GM12878 (cell line): ENCODE data around the gene PAF1. TPM values are rescaled to one million over a fixed set of nuclear protein-coding genes. Genes with fewer than 3 reads are reported as not detected.

ENCODE experiments used
- ATAC-seq: fragments of 200-7000 bp; cut with Tn5 transposase; 3 replicates; pipeline ENCODE4 v1.9.1; 2020; ENCODE audit warnings: mild to moderate bottlenecking, moderate library complexity
- BruUV-seq: library from RNA; stranded (reverse); fragments of 400-500 nt; replicated peaks from 2 replicates; lab custom pipeline; 2021; lab: Mats Ljungman, UMichigan
- CTCF ChIA-PET: fragments of 300-600 bp; sonication (Branson Sonifier 250); formaldehyde crosslinking; extraction: SDS; loops from one replicate; lab custom pipeline; 2021; ENCODE audit warnings: inconsistent platforms; lab: Yijun Ruan, JAX
- POLR2A ChIA-PET: fragments of 350-600 bp; formaldehyde crosslinking; extraction: SDS; loops from one replicate; lab custom pipeline; 2021; ENCODE audit warnings: inconsistent platforms; lab: Charles Lee
- RAD21 ChIA-PET: fragments of 300-600 bp; sonication (Branson Sonifier 250); formaldehyde crosslinking; loops from one replicate; lab custom pipeline; 2023; ENCODE audit warnings: antibody characterized with exemption; ENCODE audit not compliant: unreplicated experiment; lab: Charles Lee
- SMC1A ChIA-PET: fragments of 300-600 bp; sonication (Branson Sonifier 250); formaldehyde crosslinking; loops from one replicate; lab custom pipeline; 2023; ENCODE audit not compliant: unreplicated experiment, uncharacterized antibody; lab: Charles Lee
- DNase-seq: peaks from one replicate; pipeline ENCODE4 v3.0.0-alpha.2; 2011; ENCODE audit warnings: low read depth, low spot score
- FAIRE-seq: peaks from 3 replicates; lab custom pipeline; 2011; peaks lifted over from hg19 to GRCh38; lab: Jason Lieb, UNC
- H2AFZ ChIP-seq: 2 replicates; pipeline ENCODE4 v1.6.0; 2011; ENCODE audit warnings: low read depth, low read length, control low read depth; ENCODE audit not compliant: control insufficient read depth
- H3K27ac ChIP-seq: 2 replicates; pipeline ENCODE4 v1.5.1; 2011; ENCODE audit warnings: control low read depth; ENCODE audit not compliant: control insufficient read depth, insufficient read depth
- H3K27me3 ChIP-seq, 2 experiments: replicated peaks in 1 of 2; 2 replicates each; pipeline versions ENCODE4 v1.6.0 to v1.6.1; 2011; ENCODE audit warnings: low read length in 1 of 2; ENCODE audit not compliant: control insufficient read depth in 2 of 2, insufficient read depth in 2 of 2
- H3K36me3 ChIP-seq, 2 experiments: 2 replicates each; pipeline ENCODE4 v1.5.1; 2011; ENCODE audit warnings: low read length in 1 of 2; ENCODE audit not compliant: control insufficient read depth in 2 of 2, insufficient read depth in 2 of 2
- H3K4me1 ChIP-seq: 2 replicates; pipeline ENCODE4 v1.6.1; 2011; ENCODE audit warnings: mild to moderate bottlenecking, low read length, moderate library complexity, mixed read lengths; ENCODE audit not compliant: control insufficient read depth, insufficient read depth
- H3K4me2 ChIP-seq: 2 replicates; pipeline ENCODE4 v1.6.0; 2011; ENCODE audit warnings: control low read depth; ENCODE audit not compliant: control insufficient read depth, insufficient read depth
- H3K4me3 ChIP-seq: fragments of 200-600 bp; sonication (generic); 2 replicates; pipeline ENCODE4 v1.5.1; 2016
- H3K79me2 ChIP-seq: 2 replicates; pipeline ENCODE4 v1.6.0; 2011; ENCODE audit warnings: low read length; ENCODE audit not compliant: control insufficient read depth, insufficient read depth
- H3K9ac ChIP-seq: 2 replicates; pipeline ENCODE4 v1.8.0; 2011; ENCODE audit warnings: low read length, control low read depth, mixed read lengths; ENCODE audit not compliant: control insufficient read depth, insufficient read depth
- H3K9me3 ChIP-seq: replicated peaks from 3 replicates; pipeline ENCODE4 v1.5.1; 2011; ENCODE audit warnings: mild to moderate bottlenecking, low read length; ENCODE audit not compliant: control insufficient read depth, insufficient read depth
- H4K20me1 ChIP-seq: 2 replicates; pipeline ENCODE4 v1.6.0; 2011; ENCODE audit not compliant: control insufficient read depth, insufficient read depth
- CBX3 ChIP-seq: fragments of 200-600 bp; sonication (generic); IDR thresholded peaks from 2 replicates; pipeline ENCODE4 v1.6.1; 2016; ENCODE audit warnings: low read depth, borderline replicate concordance
- CHD2 ChIP-seq: IDR thresholded peaks from 2 replicates; pipeline ENCODE4 v1.6.1; 2011; ENCODE audit warnings: low read depth, low read length, improper control_type of control experiment, borderline replicate concordance
- ESRRA ChIP-seq: IDR thresholded peaks from 2 replicates; pipeline ENCODE4 v1.6.1; 2012; ENCODE audit warnings: mild to moderate bottlenecking, low read length, improper control_type of control experiment
- GABPA ChIP-seq: IDR thresholded peaks from 2 replicates; pipeline ENCODE4 v1.6.1; 2014; ENCODE audit warnings: antibody characterized with exemption, low read depth, mild to moderate bottlenecking, inconsistent platforms
- MYB ChIP-seq: fragments of 150-350 bp; IDR thresholded peaks from 2 replicates; pipeline ENCODE4 v1.6.1; 2014; ENCODE audit warnings: mild to moderate bottlenecking, low read depth, low read length, borderline replicate concordance
- NFIC ChIP-seq: IDR thresholded peaks from 2 replicates; pipeline ENCODE4 v1.6.1; 2012; ENCODE audit warnings: low read depth, mild to moderate bottlenecking, inconsistent platforms, low read length, moderate library complexity
- PAX8 ChIP-seq: fragments of 450-650 bp; IDR thresholded peaks from 2 replicates; pipeline ENCODE4 v1.6.1; 2017; ENCODE audit warnings: mild to moderate bottlenecking, moderate library complexity
- POLR2A ChIP-seq: IDR thresholded peaks from 2 replicates; pipeline ENCODE4 v1.6.1; 2011; ENCODE audit warnings: low read depth, mild to moderate bottlenecking, low read length
- RUNX3 ChIP-seq: IDR thresholded peaks from 2 replicates; pipeline ENCODE4 v1.6.1; 2012; ENCODE audit warnings: low read length, inconsistent platforms
- SIX5 ChIP-seq: IDR thresholded peaks from 2 replicates; pipeline ENCODE4 v1.6.1; 2011; ENCODE audit warnings: mild to moderate bottlenecking, low read depth, low read length, moderate library complexity; ENCODE audit not compliant: severe bottlenecking
- SP1 ChIP-seq: IDR thresholded peaks from one replicate; pipeline ENCODE4 v1.6.1; 2011; ENCODE audit warnings: low read depth, low read length
- SREBF1 ChIP-seq: IDR thresholded peaks from 2 replicates; pipeline ENCODE4 v1.6.1; 2012; ENCODE audit warnings: mild to moderate bottlenecking, low read length
- TBL1XR1 ChIP-seq: IDR thresholded peaks from 2 replicates; pipeline ENCODE4 v1.6.1; 2012; ENCODE audit warnings: low read depth, low read length, improper control_type of control experiment
- WRNIP1 ChIP-seq: IDR thresholded peaks from 2 replicates; pipeline ENCODE4 v1.6.1; 2011; ENCODE audit warnings: low read depth, low read length, improper control_type of control experiment, borderline replicate concordance
- WGBS: methylation state at CpG from one replicate; pipeline ENCODE4 v1.1.6; 2016; ENCODE audit warnings: low lambda C conversion rate; ENCODE audit not compliant: insufficient replicate concordance, insufficient coverage; ENCODE audit errors: missing lambda C conversion rate; 5-methylcytosine and 5-hydroxymethylcytosine counted together
- in situ Hi-C: fragments of 300-500 bp; cut with MboI; formaldehyde crosslinking; loops from 9 replicates; pipeline ENCODE4 v1.14.3; 2018; ENCODE audit warnings: mixed read lengths
- intact Hi-C: fragments of 100-400 bp; cut with micrococcal nuclease; formaldehyde crosslinking; loops from one replicate; pipeline ENCODE4 v1.14.2; 2022; ENCODE audit not compliant: unreplicated experiment
- polyA plus RNA-seq, 11 experiments: library from polyadenylated mRNA; depleted of rRNA in 4 of 11; unstranded in 6 of 11; stranded (reverse) in 5 of 11; fragments of >200 nt; fragmentation: Nextera tagmentation in 4 of 11; fragmentation: Illumina TruSeq in 1 of 11; extraction: Ambion mirVana in 4 of 11; extraction: Trizol in 1 of 11; gene quantifications; 1 replicate in 1 of 11; 2 replicates in 10 of 11; pipeline versions ENCODE4 v1.2.1 to v1.2.3, GENCODE V29; 2011 to 2016; ENCODE audit warnings: inconsistent platforms in 2 of 11, missing spikeins in 2 of 11, low read depth in 1 of 11
- total RNA-seq, 4 experiments: library from RNA; depleted of rRNA in 3 of 4; stranded (reverse); fragments of >200 nt in 3 of 4; fragmentation: Illumina TruSeq in 1 of 4; extraction: Trizol in 1 of 4; gene quantifications; 2 replicates each; pipeline versions ENCODE4 v1.2.1 to v1.2.3, GENCODE V29; 2013 to 2021
- TF ChIP-seq, protein P1 (sequence below): fragments of 450-650 bp; IDR thresholded peaks from 2 replicates; pipeline ENCODE4 v1.6.1; 2017; ENCODE audit warnings: mild to moderate bottlenecking, moderate library complexity
- TF ChIP-seq, protein P2 (sequence below): fragments of 450-650 bp; formaldehyde crosslinking; IDR thresholded peaks from 2 replicates; pipeline ENCODE4 v1.4.0; 2022; ENCODE audit warnings: mild to moderate bottlenecking, moderate library complexity

The PAF1 gene
- total and polyA plus RNA-seq, 10 of the 15 experiments (the other 5 are each of a cell fraction or from before 2014, with no cell fraction given) = 1.7 to 45.8 (median 39.6) TPM

GRCh38 chr19:39401549-39402345, 10.8 kb upstream of the PAF1 start:
- 3% methylated on average over 25 of the region's 25 CpGs for WGBS
- Histone ChIP-seq H3K27me3 (no peaks in the 10 kb centered on the region), H3K4me1 (peaks cover 77% of the 10 kb centered on the region), H3K4me3 (peak overlapping the region; percentile 12; the same call in 1 of the 2 replicates), H3K79me2 (peaks cover 34% of the 10 kb centered on the region), H3K9me3 (no peaks in the 10 kb centered on the region), H3K4me2 (peak overlapping the region; percentile 100), H2AFZ (peak overlapping the region; percentile 40), H3K27ac (peak overlapping the region; percentile 100), H3K36me3 (0 out of 4 replicates have a peak, but pooled peaks cover 0 to 5% of the 10 kb centered on the region in 2 experiments), H3K9ac (peak overlapping the region; percentile 90), H4K20me1 (no peaks in the 10 kb centered on the region)
- CTCF ChIA-PET = interaction anchor here (1.0 to 7.4 kb wide), 4 partner anchors 8 to 132 kb away, joined by 4 to 218 read pairs (median 14); partner anchors contain the start of genes EID2B and PLEKHG2
- POLR2A ChIA-PET = interaction anchor here (0.7 to 2.9 kb wide), 7 partner anchors 10 to 445 kb away, joined by 3 to 37 read pairs (median 12); partner anchors contain the start of genes FBL, MED29, PAF1 and PLEKHG2
- DNase-seq (no peak), FAIRE-seq (peak; percentile 71), ATAC-seq (peak; percentile 57)
- in situ Hi-C loops = no loop called here
- RAD21 ChIA-PET = interaction anchor here (0.5 to 6.7 kb wide), 8 partner anchors 10 to 164 kb away, joined by 3 to 159 read pairs (median 4); partner anchors contain the start of genes EID2B, MED29, PAF1 and PLEKHG2
- no TSS peak for BruUV-seq
- intact Hi-C loops = loop anchor here (1.0 to 10.0 kb wide), 2 partner anchors 11 to 427 kb away; partner anchors contain the start of genes FBXO17 and PLEKHG2
- SMC1A ChIA-PET = interaction anchor here (0.8 to 8.7 kb wide), 2 partner anchors 10 to 844 kb away, joined by 3 to 146 read pairs; partner anchors contain the start of gene PLEKHG2
- TF ChIP-seq, protein P1, sequence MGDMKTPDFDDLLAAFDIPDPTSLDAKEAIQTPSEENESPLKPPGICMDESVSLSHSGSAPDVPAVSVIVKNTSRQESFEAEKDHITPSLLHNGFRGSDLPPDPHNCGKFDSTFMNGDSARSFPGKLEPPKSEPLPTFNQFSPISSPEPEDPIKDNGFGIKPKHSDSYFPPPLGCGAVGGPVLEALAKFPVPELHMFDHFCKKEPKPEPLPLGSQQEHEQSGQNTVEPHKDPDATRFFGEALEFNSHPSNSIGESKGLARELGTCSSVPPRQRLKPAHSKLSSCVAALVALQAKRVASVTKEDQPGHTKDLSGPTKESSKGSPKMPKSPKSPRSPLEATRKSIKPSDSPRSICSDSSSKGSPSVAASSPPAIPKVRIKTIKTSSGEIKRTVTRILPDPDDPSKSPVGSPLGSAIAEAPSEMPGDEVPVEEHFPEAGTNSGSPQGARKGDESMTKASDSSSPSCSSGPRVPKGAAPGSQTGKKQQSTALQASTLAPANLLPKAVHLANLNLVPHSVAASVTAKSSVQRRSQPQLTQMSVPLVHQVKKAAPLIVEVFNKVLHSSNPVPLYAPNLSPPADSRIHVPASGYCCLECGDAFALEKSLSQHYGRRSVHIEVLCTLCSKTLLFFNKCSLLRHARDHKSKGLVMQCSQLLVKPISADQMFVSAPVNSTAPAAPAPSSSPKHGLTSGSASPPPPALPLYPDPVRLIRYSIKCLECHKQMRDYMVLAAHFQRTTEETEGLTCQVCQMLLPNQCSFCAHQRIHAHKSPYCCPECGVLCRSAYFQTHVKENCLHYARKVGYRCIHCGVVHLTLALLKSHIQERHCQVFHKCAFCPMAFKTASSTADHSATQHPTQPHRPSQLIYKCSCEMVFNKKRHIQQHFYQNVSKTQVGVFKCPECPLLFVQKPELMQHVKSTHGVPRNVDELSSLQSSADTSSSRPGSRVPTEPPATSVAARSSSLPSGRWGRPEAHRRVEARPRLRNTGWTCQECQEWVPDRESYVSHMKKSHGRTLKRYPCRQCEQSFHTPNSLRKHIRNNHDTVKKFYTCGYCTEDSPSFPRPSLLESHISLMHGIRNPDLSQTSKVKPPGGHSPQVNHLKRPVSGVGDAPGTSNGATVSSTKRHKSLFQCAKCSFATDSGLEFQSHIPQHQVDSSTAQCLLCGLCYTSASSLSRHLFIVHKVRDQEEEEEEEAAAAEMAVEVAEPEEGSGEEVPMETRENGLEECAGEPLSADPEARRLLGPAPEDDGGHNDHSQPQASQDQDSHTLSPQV = peak; percentile 69; the same call in 1 of the 2 replicates
- TF ChIP-seq CHD2 (peak; percentile 89), PAX8 (peak; percentile 19), SP1 (peak; percentile 32), RUNX3 (no peak), SIX5 (no peak), CBX3 (no peak), MYB (0 out of 2 replicates have a peak, but pooled peaks have one; percentile 48), POLR2A (peak; percentile 53; the same call in 1 of the 2 replicates), SREBF1 (no peak; the same call in 1 of the 2 replicates), NFIC (no peak), GABPA (no peak), ESRRA (no peak; the same call in 1 of the 2 replicates), WRNIP1 (no peak), TBL1XR1 (peak; percentile 75; the same call in 1 of the 2 replicates)
- TF ChIP-seq, protein P2, sequence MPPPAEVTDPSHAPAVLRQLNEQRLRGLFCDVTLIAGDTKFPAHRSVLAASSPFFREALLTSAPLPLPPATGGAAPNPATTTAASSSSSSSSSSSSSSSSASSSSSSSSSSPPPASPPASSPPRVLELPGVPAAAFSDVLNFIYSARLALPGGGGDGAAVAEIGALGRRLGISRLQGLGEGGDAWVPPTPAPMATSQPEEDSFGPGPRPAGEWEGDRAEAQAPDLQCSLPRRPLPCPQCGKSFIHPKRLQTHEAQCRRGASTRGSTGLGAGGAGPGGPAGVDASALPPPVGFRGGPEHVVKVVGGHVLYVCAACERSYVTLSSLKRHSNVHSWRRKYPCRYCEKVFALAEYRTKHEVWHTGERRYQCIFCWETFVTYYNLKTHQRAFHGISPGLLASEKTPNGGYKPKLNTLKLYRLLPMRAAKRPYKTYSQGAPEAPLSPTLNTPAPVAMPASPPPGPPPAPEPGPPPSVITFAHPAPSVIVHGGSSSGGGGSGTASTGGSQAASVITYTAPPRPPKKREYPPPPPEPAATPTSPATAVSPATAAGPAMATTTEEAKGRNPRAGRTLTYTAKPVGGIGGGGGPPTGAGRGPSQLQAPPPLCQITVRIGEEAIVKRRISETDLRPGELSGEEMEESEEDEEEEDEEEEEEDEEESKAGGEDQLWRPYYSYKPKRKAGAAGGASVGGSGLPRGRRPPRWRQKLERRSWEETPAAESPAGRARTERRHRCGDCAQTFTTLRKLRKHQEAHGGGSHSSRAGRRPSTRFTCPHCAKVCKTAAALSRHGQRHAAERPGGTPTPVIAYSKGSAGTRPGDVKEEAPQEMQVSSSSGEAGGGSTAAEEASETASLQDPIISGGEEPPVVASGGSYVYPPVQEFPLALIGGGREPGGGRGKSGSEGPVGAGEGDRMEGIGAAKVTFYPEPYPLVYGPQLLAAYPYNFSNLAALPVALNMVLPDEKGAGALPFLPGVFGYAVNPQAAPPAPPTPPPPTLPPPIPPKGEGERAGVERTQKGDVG (CRISPR knock-in tag) = 0 out of 2 replicates have a peak, but pooled peaks have one; percentile 7
